HuH-7.5 (cell line): Measurements from ENCODE around the gene KRT71.

Experiments used
- DNase-seq: peaks from one replicate; pipeline ENCODE4 v3.0.0; 2011; ENCODE audit warnings: low spot score

The KRT71 gene

DNA sequence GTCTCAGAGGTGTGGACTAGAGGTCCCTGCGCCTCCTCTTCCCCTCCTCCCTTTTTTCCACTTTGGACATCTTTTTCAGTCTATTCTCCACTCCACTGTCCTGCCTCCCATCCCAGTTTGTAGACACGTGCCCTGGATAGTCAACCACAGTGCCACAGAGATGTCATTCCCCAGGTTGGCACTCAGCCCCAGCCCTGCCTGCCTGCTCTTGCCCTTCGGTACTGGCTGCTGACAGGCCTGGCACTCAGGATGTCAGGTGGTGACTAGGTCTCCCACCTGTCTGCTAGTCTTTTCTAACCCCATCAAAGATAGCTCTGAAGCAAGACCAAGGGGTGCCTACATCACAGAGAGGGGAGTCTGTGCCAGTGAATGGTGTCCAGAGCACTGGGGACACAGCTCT, 15.8 kb downstream of the KRT71 start:
- DNase-seq, result no peak

DNA sequence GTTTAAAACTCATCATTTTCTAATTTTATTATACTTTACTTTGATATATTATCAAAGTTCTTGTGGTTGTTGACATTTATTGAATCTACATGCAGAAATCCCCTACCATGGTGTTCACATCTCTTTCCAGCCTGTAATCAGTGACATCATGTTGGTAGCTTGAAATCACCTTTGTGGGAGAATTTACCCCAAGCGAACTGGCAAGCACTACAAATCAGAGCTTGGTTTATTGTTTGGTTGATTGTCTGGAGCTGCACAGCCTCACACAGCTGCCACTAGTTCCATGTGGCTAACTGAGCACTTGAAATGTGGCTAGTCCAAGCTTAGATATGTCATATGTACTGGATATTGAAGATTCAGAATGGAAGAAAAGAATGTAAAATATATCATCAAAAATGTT, 17.4 kb downstream of the KRT71 start:
- DNase-seq, result no peak

DNA sequence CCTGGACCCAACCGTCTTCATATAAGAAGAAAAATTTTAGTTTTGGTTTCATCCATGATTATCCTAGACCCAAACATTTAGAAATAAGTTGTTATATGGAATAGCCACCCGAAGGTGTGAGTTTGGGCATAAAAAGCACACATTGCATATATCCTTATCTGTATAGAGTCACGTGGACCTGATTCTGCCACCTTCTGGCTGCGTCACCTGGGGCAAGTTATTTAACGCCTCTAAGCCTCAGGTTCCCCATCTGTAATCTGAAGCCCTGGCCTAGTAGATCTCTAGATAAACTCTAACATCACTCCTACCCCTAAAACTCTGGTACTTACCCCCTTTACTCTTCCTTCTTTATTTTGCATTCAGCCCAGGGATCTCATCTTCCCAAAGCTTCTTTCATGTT, 18.5 kb downstream of the KRT71 start:
- no peak for DNase-seq

DNA sequence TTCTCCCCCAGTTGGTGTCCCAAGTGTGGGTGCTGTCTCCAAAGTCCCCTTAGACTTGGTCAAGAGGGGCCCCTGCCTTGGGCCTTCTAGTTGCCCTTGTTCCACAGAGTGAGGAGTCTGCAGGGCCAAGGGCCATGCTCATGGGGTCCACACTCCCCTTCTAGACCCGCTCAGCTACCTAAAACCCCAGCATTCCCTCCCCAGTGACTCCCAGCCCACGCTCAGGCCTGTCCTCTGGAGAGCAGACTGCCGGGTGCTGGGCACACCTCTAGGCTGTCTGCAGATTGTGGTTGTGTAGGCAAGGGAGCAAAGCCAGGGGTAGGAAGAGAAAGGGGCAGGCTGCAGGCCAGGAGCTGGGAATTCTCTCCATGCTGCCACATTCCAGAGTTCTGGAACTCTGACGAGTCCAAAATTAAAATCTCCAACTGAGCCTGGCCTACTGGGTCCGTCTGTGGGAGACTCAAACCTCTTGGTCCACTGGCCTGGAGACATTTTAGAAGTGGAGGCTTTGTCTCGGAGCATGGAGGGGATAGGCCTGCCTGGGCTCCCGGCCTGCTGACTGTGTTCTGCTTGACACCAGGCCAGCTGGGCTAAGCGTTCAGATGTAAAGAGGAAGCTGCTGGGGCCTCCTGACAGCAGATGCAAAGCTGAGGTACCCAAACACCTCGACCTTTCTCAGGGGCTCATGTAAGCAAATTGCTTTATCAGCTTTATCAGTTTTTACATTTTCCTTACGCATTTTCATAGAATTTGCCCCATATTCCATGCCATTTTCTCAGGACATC, 19.1 kb downstream of the KRT71 start:
- no peak for DNase-seq

DNA sequence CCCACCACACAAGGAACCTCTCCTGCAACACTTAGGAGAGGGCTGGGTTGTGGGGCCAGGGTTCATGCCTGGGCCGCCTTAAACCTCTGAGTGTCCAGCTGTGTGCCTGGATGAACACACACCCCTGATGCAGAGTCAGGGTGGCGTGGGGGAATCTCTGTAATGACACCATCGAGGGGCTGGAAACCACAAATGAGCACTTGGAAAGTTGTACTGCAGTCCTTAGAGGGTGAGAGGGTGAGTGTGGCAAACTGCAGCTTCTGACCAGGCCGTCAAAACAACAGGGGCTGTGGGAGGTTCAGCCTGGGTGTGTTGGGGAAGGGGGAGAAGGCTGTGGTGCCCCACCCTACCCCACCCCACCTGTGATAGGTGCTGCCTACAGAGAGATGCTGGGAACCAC, 20.3 kb downstream of the KRT71 start:
- no peak for DNase-seq

DNA sequence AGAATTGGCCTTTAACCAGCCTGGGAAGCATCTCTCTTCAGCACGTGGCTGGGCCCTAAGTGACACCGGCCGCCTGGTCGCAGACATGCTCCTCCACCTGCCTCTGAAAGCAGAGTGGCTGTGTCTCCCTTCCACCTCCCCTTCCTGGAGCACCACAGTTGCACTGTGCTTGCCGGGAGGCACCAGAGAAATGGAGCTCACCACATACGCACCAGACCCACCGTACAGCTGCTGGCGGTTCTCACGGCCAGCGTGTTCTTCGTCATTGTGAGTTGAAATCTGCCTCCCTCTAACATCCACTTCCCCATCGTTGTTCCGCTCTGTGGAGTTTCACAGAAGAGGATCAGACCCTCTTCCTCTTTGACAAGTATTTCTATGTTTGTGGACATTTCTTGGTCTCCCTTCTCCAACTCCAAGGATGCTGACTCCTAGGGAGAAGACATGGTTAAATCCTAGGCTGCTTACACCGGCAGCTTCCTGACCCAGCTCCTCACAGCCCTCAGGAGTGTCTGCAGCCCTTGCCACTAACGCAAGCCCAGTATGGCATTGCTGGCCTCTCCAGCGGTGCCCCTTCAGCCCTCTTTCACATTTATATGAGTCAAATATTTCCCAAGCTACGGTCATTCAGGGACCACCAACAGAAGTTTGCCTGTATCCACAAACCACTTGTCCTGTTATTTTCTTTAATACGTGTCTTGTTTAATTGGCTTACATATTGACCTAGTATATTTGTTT, 21.2 kb downstream of the KRT71 start:
- DNase-seq, result no peak

DNA sequence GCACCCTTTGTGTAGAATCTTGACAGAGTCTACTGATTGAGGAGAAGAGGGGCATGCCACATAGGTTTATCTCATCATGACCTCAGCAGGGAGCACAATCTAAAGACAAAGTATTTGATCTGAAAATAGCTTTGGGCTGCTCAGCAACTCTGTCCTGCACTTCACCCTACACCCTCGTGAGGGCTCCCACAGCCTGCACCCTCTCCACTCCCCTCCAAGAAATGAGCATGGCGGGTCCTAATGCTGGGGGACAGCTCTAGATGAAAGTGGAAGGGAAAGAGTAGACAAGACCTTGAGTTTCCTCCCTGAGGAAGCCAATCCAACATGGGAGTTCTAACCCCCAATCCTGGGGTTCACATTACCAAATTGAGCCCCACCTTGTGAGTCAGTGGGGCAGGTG, 22.0 kb downstream of the KRT71 start:
- DNase-seq, result no peak

DNA sequence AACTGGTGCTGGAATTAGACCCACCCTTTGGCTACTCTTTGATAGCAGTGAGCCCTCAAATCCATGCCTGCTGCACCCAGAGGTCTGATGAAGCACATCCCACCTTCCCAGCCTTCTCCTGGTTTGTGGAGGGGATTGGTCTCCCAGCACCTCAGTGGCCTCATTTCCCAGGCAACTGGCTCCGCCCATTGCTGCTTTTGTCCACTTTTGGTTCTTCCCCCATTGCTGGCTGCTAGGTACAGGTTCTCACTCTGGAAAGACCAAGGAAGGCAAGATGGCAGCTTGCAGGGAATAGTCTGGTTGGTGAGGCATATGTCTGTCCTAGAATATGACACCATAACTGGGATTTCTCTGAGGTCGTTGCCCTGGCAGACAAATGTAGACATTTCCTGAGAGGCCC, 22.6 kb downstream of the KRT71 start:
- no peak for DNase-seq

DNA sequence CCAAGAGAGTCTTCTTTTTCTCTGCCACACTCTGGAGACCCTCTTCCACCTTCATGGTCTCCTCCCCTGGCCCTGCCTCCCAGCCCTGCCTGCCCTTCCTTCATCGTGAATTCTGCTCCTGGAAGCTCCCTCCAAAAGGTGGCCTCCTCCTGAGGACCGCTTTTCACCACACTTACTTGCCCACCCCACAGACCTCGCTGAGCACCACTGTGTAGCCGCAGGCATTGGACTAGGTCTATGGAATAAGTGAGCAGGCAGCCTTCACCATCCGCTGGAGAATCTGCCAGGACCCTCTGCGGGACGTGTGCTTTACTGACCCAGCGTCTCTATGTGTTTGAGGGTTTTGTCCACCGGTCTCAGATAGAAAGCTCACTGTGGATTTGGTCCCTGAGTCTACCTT, 23.1 kb downstream of the KRT71 start:
- no peak for DNase-seq

DNA sequence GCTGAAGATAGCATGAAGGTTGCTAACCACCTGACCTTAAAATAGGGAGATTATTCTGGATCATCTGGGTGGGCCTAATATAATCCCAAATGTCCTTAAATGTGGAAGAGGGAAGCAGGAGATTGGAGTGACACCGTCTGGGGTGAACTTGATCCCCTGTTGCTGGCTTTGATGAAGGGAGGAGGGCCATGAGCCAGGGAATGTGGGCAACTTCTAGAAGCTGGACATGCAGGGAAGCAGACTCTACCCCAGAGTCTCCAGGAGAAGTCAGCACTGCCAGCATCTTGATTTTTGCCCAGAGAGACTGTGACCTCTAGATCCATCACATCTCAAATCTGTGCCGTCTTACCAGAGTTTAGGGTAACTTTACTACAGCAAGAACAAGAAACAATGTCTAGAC, 23.5 kb downstream of the KRT71 start:
- no peak for DNase-seq

DNA sequence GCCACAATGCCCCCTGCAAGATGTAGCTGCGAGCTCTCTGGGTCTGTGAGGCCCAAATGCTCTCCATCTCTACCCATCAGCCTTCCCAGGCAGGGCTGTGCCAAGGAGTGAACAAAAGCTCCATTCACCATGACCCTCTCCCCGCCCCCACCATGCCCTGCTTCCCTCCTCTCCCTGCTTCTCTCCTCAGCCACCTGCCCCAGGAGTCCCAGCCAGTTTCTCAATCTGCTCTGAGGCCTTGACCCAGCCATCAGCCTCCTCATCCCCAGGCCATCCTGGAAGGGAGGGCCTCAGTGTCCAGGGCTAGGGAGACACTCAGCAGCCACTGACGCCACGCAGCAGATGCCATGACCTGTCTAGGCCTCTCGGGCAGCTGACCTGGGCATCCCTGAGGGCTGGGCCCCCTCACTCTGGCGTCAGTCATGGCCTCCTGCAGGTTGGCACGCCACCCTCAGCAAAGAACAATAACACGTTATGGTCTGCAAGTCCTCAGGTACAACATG, 24.3 kb downstream of the KRT71 start:
- DNase-seq, result no peak

DNA sequence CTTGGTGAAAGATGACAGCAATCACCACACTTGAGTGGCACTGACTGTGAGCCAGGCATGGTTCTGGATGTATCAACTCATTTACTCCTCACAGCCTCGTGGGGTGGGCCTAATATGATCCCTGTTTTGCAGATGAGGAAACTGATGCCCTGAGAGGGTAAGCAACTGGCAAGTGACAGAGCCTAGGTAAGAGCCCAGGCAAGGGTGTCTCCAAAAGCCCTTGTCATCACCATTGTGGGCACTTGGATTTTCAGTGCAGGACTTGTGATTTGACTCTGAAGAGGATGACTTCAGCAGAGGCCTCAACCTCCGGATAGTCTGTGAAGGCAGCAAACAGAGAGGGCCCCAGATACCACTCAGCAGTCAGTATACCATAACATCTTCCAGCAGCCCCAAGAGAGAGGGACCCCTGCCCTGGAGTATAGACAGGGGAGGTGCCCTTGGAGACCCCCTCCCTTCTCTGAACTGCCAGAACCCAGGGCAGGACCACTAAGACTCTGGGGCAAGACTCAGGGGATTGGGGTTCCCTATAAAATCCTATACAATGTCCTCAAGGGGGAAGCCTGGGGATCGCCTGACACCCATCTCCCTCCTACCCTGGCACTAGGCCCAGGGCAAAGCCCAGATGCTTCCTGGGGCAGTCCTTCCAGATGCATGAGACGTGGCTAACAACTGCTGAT, 25.7 kb downstream of the KRT71 start:
- DNase-seq, result no peak

DNA sequence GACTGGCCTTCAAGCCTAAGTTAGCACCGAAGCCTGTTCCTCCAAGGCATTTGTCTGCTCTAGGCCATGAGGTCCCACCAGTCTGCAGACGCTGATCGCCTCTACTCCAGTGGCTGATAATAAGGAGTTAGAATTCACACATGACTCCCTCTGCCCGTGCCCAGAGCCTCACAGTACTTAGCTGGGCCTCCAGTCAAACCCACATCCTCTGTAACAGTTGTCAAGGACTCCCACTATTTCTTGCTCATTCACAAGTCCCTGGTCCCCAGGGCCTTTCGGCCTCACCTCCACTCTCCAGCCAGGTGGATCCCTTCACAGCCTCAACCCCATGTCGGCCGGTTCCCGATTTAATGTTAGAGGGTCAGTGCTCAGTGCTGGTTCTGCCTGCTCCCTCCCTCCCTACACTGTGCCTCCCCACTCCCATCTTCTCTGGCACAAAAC, 26.4 kb downstream of the KRT71 start:
- no peak for DNase-seq

DNA sequence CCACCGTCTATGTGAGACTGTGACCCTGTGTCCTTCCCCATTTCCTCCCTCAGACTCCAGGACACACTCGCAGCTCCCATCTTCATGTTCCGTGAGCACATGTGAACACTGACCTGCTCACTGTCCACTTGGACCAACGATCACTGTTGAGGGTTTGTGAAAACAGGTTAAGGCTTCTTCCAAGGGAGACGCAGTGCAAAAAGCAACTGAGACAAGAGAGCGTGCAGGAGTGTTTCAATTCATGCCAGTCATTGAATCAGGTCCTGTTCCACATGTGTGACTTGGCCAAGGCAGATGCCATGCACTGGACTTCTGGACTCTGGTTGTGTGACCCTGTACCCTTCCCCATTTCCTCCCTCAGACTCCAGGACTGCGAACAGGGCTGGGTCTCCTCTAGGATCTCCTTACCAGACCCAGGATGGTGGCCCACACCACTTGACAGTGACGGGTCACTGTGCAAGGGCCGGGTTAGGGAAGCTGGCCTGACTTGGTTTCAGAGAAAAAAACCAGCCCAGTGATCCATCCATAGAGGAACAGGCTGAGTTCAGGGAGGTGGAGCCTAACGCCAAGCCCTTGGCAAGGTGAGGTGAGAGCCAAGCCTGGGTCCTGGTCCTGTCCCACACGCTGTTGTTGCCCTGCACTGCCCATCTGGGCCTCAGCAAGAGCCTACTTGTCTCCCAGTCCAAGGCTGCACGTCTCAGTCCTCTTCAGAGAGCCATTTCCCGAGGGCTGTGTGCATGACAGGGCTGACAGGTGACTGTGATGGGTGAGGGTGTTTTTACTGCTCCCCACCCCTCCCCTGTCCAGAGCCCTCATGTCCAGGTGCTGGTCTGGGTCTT, 27.1 kb downstream of the KRT71 start:
- no peak for DNase-seq

DNA sequence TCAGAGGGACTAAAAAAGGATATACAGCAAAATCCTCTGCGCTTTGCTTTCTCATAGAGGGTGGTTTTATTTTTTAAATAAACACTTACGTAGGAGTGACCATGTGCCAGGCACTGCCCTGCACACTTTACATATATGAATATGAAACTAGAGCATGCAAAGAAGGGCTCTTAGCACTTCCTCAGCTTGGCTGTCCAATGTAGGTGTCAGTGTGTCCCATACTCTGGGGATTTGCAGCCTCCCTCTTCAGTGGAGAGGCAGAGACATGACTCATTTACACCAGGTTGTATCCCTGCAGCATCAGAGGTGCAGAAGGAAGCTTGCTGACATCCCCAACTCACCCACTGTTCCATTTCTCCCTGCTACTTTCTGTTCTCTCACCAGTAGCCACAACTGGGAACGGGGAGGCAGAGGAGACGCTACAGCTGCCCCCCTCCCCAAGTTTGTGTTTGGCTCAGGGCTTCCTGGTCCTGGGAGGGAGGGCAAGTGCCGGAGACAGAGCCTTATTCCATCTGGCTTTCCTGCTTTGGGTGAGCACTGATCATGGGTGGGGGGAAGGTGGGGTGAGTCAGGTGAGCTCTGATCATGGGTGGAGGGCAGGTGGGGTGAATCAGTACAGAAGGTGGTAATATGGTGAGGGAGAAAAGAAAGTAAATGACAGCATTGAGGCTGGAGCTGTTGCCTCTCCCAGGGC, 27.9 kb downstream of the KRT71 start:
- no peak for DNase-seq

DNA sequence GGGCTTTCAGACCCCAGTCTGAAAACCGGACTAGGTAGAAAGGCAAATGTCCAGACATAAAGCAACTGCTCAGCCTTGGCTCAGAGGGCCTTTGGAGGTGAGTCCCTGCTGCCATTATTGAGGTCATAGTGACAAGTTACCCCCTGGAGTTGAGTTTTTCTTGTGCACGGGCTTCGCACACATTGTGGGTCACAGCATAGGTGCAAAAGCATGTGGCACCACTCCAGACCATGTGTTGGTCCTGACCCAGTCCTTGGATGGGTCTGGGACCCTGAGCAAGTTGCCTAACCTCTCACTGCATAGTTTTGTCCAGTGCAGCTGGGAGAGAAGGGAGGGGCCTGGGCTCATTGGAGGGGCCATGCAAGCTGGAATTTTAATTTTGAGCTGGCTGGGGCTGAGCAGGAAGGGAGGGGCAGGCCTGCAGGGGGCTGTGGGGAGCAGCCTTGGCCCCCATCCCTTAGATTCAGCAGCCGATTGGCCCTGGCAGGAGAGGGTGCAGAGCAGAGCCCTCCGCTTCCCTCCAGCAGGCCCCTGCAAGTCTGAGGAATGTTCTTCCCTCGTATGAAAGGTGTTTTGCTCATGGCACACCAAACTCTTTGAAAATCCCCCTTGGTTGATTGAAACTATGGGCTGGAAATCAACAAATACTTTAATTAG, 28.6 kb downstream of the KRT71 start:
- no peak for DNase-seq

DNA sequence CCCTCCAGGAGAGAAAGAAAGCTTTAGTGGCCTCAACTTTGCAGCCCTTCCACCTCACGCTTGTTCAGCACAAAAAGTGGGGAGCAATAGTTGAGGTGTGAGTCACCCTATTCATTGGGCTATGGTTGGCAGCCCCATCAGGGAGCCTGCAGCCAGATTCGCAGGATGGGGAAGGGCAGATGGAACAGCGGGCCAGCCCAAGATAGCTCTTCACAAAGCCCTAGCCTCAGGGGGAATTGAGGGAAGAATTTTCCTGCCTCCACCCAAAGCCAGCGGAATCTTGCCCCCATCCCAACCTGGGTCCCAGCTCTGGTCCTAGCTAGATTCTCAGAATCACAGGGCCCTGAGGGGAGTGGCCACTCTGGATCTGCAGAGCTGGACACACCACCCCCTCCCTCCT, 29.1 kb downstream of the KRT71 start:
- no peak for DNase-seq

DNA sequence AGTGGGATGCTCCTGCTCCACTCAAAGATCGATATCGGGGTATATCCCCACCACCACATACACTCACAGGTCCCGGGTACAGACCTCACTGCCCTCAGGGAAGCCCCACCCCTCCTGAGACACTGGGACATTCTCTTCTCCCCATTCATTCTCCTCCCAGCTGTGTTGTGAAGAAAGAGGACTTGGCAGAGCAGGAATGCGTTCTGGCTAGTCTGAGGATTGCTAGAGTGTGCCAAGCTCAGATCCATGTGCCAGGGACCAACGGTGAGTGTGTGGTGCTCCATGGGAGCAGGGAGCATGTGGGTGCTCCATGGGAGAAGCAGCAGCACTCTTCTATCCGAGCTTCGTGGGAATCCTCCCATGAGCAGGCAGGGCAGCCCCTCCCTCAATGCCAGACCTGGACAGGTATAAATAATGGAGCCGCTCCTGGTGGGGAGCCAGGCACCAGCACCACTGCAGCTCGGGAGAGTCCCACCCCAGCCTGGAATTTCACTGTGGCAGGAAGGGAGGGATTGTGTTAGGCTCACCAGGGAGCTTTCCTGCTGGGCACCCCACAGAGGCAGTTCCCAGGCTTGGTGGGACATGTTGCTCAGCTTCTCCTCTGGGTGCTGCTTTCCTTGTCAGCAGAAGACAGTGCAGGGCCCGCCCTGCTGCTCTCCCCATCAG, 30.5 kb downstream of the KRT71 start:
- no peak for DNase-seq

DNA sequence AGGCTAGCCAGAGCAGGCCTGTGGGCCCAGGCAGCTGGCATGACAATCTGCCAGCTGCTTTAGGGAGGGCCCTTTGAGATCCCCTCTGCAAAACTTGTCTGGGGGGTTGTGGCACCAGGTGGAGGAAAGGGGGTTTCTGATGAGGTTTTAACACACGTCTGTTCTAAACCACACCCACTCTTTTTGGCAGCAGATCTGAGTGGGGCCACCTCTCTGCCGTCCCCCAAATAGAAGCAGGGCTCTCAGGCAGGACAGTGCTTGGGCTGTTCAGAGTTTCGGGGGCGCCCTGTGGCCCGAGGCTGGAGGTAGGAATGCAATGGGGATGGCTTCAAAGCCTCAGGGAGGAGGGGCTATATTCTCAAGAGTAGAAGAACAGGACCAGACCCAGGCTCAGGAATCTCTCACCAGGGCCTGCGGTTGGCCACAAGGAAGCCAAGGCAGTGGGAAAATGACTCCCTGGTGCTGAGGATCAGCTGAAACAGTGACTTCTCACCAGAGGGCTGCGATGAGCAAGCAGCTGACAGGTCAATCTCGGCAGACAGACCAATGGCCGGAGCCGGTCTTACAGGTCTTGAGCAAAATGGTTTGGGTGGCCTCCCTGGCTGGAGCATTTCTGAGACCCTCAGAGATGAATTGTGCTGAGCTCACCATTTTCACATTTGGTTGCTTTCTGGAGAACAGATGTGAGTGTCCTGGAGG, 31.2 kb downstream of the KRT71 start:
- no peak for DNase-seq

DNA sequence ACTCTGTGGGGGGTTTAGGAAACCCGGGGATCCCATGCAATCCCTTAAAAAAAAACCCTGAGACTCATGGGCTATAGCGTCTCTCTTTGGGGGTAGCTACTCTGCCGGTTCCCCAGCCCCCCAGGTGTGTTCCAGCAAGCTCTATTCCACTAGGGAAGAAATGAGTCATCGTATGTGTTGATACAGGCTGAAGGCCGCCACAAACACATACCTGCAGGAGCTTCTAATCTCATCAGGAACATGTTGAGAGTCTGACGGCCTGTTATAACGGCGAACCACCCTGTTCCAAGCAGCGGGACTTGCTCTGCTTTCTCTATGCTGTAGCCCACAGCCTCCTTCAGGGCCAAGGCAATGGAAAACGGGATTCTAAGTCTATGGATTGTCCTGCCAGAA, 31.8 kb downstream of the KRT71 start:
- no peak for DNase-seq
